ENCODE results near the gene UGT1A4. TPM values are rescaled to one million over a fixed set of nuclear protein-coding genes. Genes with fewer than 3 reads are reported as not detected.

The UGT1A4 gene
- total RNA-seq, 3 donors from 2014 or later, result 2.4 to 7.0 (median 2.9) TPM

DNA sequence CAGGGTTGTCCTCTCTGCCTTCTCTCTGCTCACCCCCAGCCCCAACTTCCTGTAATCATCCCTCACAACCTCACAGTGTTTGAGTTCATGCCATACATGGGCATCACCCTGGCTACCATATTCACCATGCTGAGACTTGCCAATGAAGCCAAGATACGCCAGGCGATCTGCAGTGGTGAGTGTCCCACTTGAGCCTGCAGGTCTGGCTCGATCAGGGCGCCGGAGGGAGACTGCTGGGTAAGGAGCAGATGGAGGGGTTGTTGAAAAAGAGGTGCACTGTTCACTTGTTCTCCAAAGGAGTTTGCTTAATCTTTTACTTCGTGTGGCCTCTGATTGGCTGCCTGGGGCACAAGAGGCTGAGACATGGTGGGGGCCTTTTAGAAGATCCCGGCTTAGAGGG, 74.2 kb downstream of the UGT1A4 start:
- H3K36me3 ChIP-seq (ENCODE audit: low read depth), result no peaks in the 10 kb centered on the region
- no peaks in the 10 kb centered on the region for H3K4me1 ChIP-seq (ENCODE audit: low read depth)
- ATAC-seq (no peak), DNase-seq (no peak)
- H3K4me3 ChIP-seq, result no peak overlapping the region
- no peaks in the 10 kb centered on the region for H3K9me3 ChIP-seq
- TF ChIP-seq, protein P1, sequence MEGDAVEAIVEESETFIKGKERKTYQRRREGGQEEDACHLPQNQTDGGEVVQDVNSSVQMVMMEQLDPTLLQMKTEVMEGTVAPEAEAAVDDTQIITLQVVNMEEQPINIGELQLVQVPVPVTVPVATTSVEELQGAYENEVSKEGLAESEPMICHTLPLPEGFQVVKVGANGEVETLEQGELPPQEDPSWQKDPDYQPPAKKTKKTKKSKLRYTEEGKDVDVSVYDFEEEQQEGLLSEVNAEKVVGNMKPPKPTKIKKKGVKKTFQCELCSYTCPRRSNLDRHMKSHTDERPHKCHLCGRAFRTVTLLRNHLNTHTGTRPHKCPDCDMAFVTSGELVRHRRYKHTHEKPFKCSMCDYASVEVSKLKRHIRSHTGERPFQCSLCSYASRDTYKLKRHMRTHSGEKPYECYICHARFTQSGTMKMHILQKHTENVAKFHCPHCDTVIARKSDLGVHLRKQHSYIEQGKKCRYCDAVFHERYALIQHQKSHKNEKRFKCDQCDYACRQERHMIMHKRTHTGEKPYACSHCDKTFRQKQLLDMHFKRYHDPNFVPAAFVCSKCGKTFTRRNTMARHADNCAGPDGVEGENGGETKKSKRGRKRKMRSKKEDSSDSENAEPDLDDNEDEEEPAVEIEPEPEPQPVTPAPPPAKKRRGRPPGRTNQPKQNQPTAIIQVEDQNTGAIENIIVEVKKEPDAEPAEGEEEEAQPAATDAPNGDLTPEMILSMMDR (IDR thresholded peaks at IDR 0.05), result no peak
- intact Hi-C loops (cut with DNase I, micrococcal nuclease), result no loop called here

DNA sequence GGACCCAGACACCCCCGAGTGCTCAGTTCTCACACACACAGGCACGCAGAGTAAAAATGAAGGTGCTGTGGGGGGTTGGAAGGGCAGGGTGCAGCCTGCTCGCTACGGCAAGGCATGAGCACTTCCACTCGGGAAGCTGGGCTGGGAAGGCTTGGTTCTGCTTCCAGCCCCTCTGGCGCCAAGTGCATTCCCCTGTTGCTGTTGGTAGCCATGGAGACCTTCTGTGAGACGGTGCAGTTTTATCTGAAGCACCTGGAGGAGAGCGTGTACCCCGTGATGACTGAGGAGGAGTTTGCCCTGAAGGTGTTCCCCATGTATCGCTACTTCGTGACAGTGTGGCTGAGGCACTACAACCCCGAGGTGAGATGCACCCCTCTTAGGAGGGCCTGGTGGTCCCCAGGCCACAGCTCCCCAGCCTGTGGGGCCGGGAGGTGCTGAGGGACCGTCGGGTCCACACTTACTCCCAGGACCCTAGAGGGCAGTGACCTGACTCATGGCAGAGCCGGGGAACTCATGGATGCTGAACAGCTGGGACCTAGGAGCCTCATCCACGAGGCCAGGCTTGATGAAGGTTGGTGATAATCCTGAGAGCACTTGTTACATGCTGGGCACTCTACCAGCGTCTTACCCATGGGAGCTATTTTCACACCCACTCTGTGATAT, 75.1 kb downstream of the UGT1A4 start:
- no peaks in the 10 kb centered on the region for H3K9me3 ChIP-seq
- H3K36me3 ChIP-seq (ENCODE audit: low read depth), result no peaks in the 10 kb centered on the region
- intact Hi-C loops (cut with DNase I, micrococcal nuclease), result no loop called here
- no peaks in the 10 kb centered on the region for H3K4me1 ChIP-seq (ENCODE audit: low read depth)
- ATAC-seq (no peak), DNase-seq (no peak)
- TF ChIP-seq, protein P1 (IDR thresholded peaks at IDR 0.05), result no peak
- no peak overlapping the region for H3K4me3 ChIP-seq

DNA sequence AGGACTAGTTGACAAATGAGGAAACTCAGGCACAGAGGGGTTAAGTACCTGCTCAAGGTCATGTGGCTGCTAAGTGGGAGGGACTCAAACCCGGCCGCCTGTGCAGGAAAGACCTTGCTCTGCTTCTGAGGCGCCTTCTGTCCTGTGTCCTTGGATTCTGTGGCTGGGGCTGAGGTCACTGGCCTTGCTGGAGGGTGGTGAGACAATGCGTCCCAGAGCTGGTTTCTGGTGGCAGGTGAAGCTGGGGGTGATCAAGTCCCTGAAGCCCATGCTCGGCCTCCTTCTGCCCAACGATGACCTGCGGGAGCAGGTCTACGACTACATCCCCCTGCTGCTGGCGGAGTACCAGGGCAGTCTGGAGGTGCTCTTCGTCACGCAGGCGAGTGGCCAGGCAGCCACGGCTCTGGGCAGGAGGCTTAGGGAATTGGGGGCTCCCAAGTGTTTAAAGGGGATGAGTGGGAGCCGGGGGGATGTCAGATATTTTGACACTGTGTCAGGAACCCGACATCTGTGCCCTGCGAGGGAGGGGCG, 75.7 kb downstream of the UGT1A4 start:
- Histone ChIP-seq H3K36me3 (ENCODE audit: low read depth) (no peaks in the 10 kb centered on the region), H3K9me3 (no peaks in the 10 kb centered on the region), H3K4me1 (ENCODE audit: low read depth) (no peaks in the 10 kb centered on the region), H3K4me3 (no peak overlapping the region)
- ATAC-seq, result no peak
- intact Hi-C loops (cut with DNase I, micrococcal nuclease), result no loop called here
- DNase-seq, result no peak
- TF ChIP-seq, protein P1 (IDR thresholded peaks at IDR 0.05), result no peak

DNA sequence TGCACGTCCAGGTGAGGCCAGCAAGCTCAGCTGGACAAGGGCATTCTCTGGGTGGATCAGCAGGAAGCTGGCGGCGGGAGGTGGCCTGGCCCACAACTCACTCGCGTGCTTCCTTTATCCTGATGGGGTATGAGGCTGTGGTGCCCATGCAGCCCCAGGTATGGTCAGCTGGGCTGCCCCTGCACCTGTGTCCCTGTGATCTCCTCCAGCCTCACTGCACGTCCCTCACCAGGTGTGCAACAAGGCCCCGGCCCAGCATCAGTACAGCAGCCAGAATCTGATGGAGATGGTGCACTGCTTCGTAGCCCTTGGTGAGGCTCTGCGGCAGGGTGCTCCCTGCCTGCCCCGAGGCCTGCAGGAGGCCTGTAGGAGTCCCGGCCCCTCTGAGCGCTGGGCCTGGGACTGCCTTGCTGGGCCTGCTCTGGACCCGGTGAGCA, 77.2 kb downstream of the UGT1A4 start:
- no peaks in the 10 kb centered on the region for H3K36me3 ChIP-seq (ENCODE audit: low read depth)
- H3K4me1 ChIP-seq (ENCODE audit: low read depth), result no peaks in the 10 kb centered on the region
- H3K4me3 ChIP-seq, result no peak overlapping the region
- H3K9me3 ChIP-seq, result no peaks in the 10 kb centered on the region
- ATAC-seq (no peak), DNase-seq (no peak)
- intact Hi-C loops (cut with DNase I, micrococcal nuclease), result no loop called here
- TF ChIP-seq, protein P1 (IDR thresholded peaks at IDR 0.05), result no peak

DNA sequence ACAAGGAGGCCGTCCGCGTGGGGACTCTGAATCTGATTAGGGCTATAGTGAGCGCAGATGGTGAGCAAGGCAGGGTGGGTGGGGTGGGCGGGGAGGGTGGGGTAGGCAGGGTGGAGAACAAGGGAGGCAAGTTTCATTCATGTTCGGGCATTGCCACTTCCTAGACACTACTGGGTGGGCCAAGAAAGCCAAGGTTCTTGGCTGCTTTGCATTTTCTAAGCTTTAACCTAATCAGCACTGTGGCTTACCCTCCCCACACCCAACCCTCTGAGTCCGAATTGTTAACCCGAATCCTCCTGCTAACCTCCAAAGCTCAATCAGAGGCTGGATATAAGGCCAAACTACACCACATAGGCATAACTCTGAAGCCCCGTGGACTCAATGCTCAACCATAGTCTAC, 77.7 kb downstream of the UGT1A4 start:
- no peak for DNase-seq
- no peak for ATAC-seq
- TF ChIP-seq, protein P1 (IDR thresholded peaks at IDR 0.05), result no peak
- intact Hi-C loops (cut with DNase I, micrococcal nuclease), result no loop called here
- Histone ChIP-seq H3K4me3 (no peak overlapping the region), H3K9me3 (no peaks in the 10 kb centered on the region), H3K36me3 (ENCODE audit: low read depth) (no peaks in the 10 kb centered on the region), H3K4me1 (ENCODE audit: low read depth) (no peaks in the 10 kb centered on the region)
